Measurements from ENCODE around the gene LRRIQ4.

The LRRIQ4 gene

GRCh38 chr3:169809230-169809795 lies 3.4 kb upstream of the LRRIQ4 start:
- no peaks in the 10 kb centered on the region for H3K27me3 ChIP-seq (ENCODE audit: control insufficient read depth in 1 of 2, insufficient read depth in 2 of 2, low read length in 2 of 2)
- no peak overlapping the region for H3K27ac ChIP-seq (ENCODE audit: low read depth, low read length)
- no peaks in the 10 kb centered on the region for H3K36me3 ChIP-seq (ENCODE audit: control insufficient read depth in 1 of 2, insufficient read depth in 2 of 2, low read length in 2 of 2)
- H3K4me1 ChIP-seq (ENCODE audit: control insufficient read depth in 1 of 2, insufficient read depth in 2 of 2, low read length in 2 of 2): peaks cover 0 to 22% of the 10 kb centered on the region in 2 donors
- no peaks in the 10 kb centered on the region for H3K9me3 ChIP-seq (ENCODE audit: control insufficient read depth in 1 of 2, low read length in 2 of 2)
- no peak overlapping the region for H3K9ac ChIP-seq (ENCODE audit: low read depth in 1 of 2, low read length in 2 of 2)
- H3K4me3 ChIP-seq (ENCODE audit: low read depth in 1 of 2, low read length in 2 of 2): no peak overlapping the region

- Histone ChIP-seq H3K4me3 (ENCODE audit: low read depth in 1 of 2, low read length in 2 of 2) (peak overlapping the region; percentile 71 to 82), H3K9me3 (ENCODE audit: control insufficient read depth in 1 of 2, low read length in 2 of 2) (peaks cover 7 to 8% of the 10 kb centered on the region in 2 donors), H3K9ac (ENCODE audit: low read depth in 1 of 2, low read length in 2 of 2) (peak overlapping the region in 1 of 2 donors; percentile 79), H3K36me3 (ENCODE audit: control insufficient read depth in 1 of 2, insufficient read depth in 2 of 2, low read length in 2 of 2) (no peaks in the 10 kb centered on the region), H3K27ac (ENCODE audit: low read depth, low read length) (no peak overlapping the region), H3K4me1 (ENCODE audit: control insufficient read depth in 1 of 2, insufficient read depth in 2 of 2, low read length in 2 of 2) (peaks cover 0 to 22% of the 10 kb centered on the region in 2 donors), H3K27me3 (ENCODE audit: control insufficient read depth in 1 of 2, insufficient read depth in 2 of 2, low read length in 2 of 2) (no peaks in the 10 kb centered on the region)
These were observed 889 bp upstream of the LRRIQ4 start for GRCh38 chr3:169811631-169812331.

- peak overlapping the region in 1 of 2 donors; percentile 79 for H3K9ac ChIP-seq (ENCODE audit: low read depth in 1 of 2, low read length in 2 of 2)
These were observed 608 bp downstream of the LRRIQ4 start for GRCh38 chr3:169813278-169813677.

GRCh38 chr3:169813757-169814517 lies 1.3 kb downstream of the LRRIQ4 start:
- H3K27ac ChIP-seq (ENCODE audit: low read depth, low read length): no peak overlapping the region
- H3K36me3 ChIP-seq (ENCODE audit: control insufficient read depth in 1 of 2, insufficient read depth in 2 of 2, low read length in 2 of 2): no peaks in the 10 kb centered on the region
- peaks cover 7 to 8% of the 10 kb centered on the region in 2 donors for H3K9me3 ChIP-seq (ENCODE audit: control insufficient read depth in 1 of 2, low read length in 2 of 2)
- no peaks in the 10 kb centered on the region for H3K27me3 ChIP-seq (ENCODE audit: control insufficient read depth in 1 of 2, insufficient read depth in 2 of 2, low read length in 2 of 2)
- peaks cover 0 to 22% of the 10 kb centered on the region in 2 donors for H3K4me1 ChIP-seq (ENCODE audit: control insufficient read depth in 1 of 2, insufficient read depth in 2 of 2, low read length in 2 of 2)
- H3K4me3 ChIP-seq (ENCODE audit: low read depth in 1 of 2, low read length in 2 of 2): peak overlapping the region; percentile 71 to 82
- H3K9ac ChIP-seq (ENCODE audit: low read depth in 1 of 2, low read length in 2 of 2): peak overlapping the region in 1 of 2 donors; percentile 79

More at GRCh38 chr3:169813278-169813677, 608 bp downstream of the LRRIQ4 start:
- Histone ChIP-seq H3K9me3 (ENCODE audit: control insufficient read depth in 1 of 2, low read length in 2 of 2) (peaks cover 7 to 8% of the 10 kb centered on the region in 2 donors), H3K27ac (ENCODE audit: low read depth, low read length) (no peak overlapping the region), H3K4me1 (ENCODE audit: control insufficient read depth in 1 of 2, insufficient read depth in 2 of 2, low read length in 2 of 2) (peaks cover 0 to 22% of the 10 kb centered on the region in 2 donors), H3K36me3 (ENCODE audit: control insufficient read depth in 1 of 2, insufficient read depth in 2 of 2, low read length in 2 of 2) (no peaks in the 10 kb centered on the region), H3K27me3 (ENCODE audit: control insufficient read depth in 1 of 2, insufficient read depth in 2 of 2, low read length in 2 of 2) (no peaks in the 10 kb centered on the region), H3K4me3 (ENCODE audit: low read depth in 1 of 2, low read length in 2 of 2) (peak overlapping the region; percentile 71 to 82)

GRCh38 chr3:169815590-169816150 lies 3.0 kb downstream of the LRRIQ4 start:
- no peak overlapping the region for H3K4me3 ChIP-seq (ENCODE audit: low read depth in 1 of 2, low read length in 2 of 2)
- H3K4me1 ChIP-seq (ENCODE audit: control insufficient read depth in 1 of 2, insufficient read depth in 2 of 2, low read length in 2 of 2): peaks cover 0 to 22% of the 10 kb centered on the region in 2 donors
- H3K36me3 ChIP-seq (ENCODE audit: control insufficient read depth in 1 of 2, insufficient read depth in 2 of 2, low read length in 2 of 2): no peaks in the 10 kb centered on the region
- H3K27ac ChIP-seq (ENCODE audit: low read depth, low read length): no peak overlapping the region
- H3K27me3 ChIP-seq (ENCODE audit: control insufficient read depth in 1 of 2, insufficient read depth in 2 of 2, low read length in 2 of 2): no peaks in the 10 kb centered on the region
- no peak overlapping the region for H3K9ac ChIP-seq (ENCODE audit: low read depth in 1 of 2, low read length in 2 of 2)
- peaks cover 7 to 8% of the 10 kb centered on the region in 2 donors for H3K9me3 ChIP-seq (ENCODE audit: control insufficient read depth in 1 of 2, low read length in 2 of 2)

GRCh38 chr3:169818316-169818715 lies 5.6 kb downstream of the LRRIQ4 start:
- peaks cover 0 to 4% of the 10 kb centered on the region in 2 donors for H3K4me1 ChIP-seq (ENCODE audit: control insufficient read depth in 1 of 2, insufficient read depth in 2 of 2, low read length in 2 of 2)
- H3K27me3 ChIP-seq (ENCODE audit: control insufficient read depth in 1 of 2, insufficient read depth in 2 of 2, low read length in 2 of 2): no peaks in the 10 kb centered on the region
- H3K27ac ChIP-seq (ENCODE audit: low read depth, low read length): no peak overlapping the region
- no peaks in the 10 kb centered on the region for H3K36me3 ChIP-seq (ENCODE audit: control insufficient read depth in 1 of 2, insufficient read depth in 2 of 2, low read length in 2 of 2)
- H3K9me3 ChIP-seq (ENCODE audit: control insufficient read depth in 1 of 2, low read length in 2 of 2): peaks cover 7 to 8% of the 10 kb centered on the region in 2 donors
- no peak overlapping the region for H3K9ac ChIP-seq (ENCODE audit: low read depth in 1 of 2, low read length in 2 of 2)
- no peak overlapping the region for H3K4me3 ChIP-seq (ENCODE audit: low read depth in 1 of 2, low read length in 2 of 2)

- Histone ChIP-seq H3K27ac (ENCODE audit: low read depth, low read length) (no peak overlapping the region), H3K4me3 (ENCODE audit: low read depth in 1 of 2, low read length in 2 of 2) (no peak overlapping the region), H3K27me3 (ENCODE audit: control insufficient read depth in 1 of 2, insufficient read depth in 2 of 2, low read length in 2 of 2) (no peaks in the 10 kb centered on the region), H3K9me3 (ENCODE audit: control insufficient read depth in 1 of 2, low read length in 2 of 2) (no peaks in the 10 kb centered on the region), H3K9ac (ENCODE audit: low read depth in 1 of 2, low read length in 2 of 2) (no peak overlapping the region), H3K36me3 (ENCODE audit: control insufficient read depth in 1 of 2, insufficient read depth in 2 of 2, low read length in 2 of 2) (no peaks in the 10 kb centered on the region), H3K4me1 (ENCODE audit: control insufficient read depth in 1 of 2, insufficient read depth in 2 of 2, low read length in 2 of 2) (no peaks in the 10 kb centered on the region)
These were observed 9.4 kb downstream of the LRRIQ4 start for GRCh38 chr3:169822091-169822490.

- Histone ChIP-seq H3K9ac (ENCODE audit: low read depth in 1 of 2, low read length in 2 of 2) (no peak overlapping the region), H3K4me1 (ENCODE audit: control insufficient read depth in 1 of 2, insufficient read depth in 2 of 2, low read length in 2 of 2) (no peaks in the 10 kb centered on the region), H3K27me3 (ENCODE audit: control insufficient read depth in 1 of 2, insufficient read depth in 2 of 2, low read length in 2 of 2) (no peaks in the 10 kb centered on the region), H3K9me3 (ENCODE audit: control insufficient read depth in 1 of 2, low read length in 2 of 2) (no peaks in the 10 kb centered on the region), H3K36me3 (ENCODE audit: control insufficient read depth in 1 of 2, insufficient read depth in 2 of 2, low read length in 2 of 2) (no peaks in the 10 kb centered on the region), H3K27ac (ENCODE audit: low read depth, low read length) (no peak overlapping the region), H3K4me3 (ENCODE audit: low read depth in 1 of 2, low read length in 2 of 2) (no peak overlapping the region)
These were observed 9.9 kb downstream of the LRRIQ4 start for GRCh38 chr3:169822540-169822939.

GRCh38 chr3:169822983-169823382 lies 10.3 kb downstream of the LRRIQ4 start:
- Histone ChIP-seq H3K36me3 (ENCODE audit: control insufficient read depth in 1 of 2, insufficient read depth in 2 of 2, low read length in 2 of 2) (no peaks in the 10 kb centered on the region), H3K9ac (ENCODE audit: low read depth in 1 of 2, low read length in 2 of 2) (no peak overlapping the region), H3K4me3 (ENCODE audit: low read depth in 1 of 2, low read length in 2 of 2) (no peak overlapping the region), H3K4me1 (ENCODE audit: control insufficient read depth in 1 of 2, insufficient read depth in 2 of 2, low read length in 2 of 2) (no peaks in the 10 kb centered on the region), H3K27ac (ENCODE audit: low read depth, low read length) (no peak overlapping the region), H3K27me3 (ENCODE audit: control insufficient read depth in 1 of 2, insufficient read depth in 2 of 2, low read length in 2 of 2) (no peaks in the 10 kb centered on the region), H3K9me3 (ENCODE audit: control insufficient read depth in 1 of 2, low read length in 2 of 2) (no peaks in the 10 kb centered on the region)

GRCh38 chr3:169825316-169825715 lies 12.6 kb downstream of the LRRIQ4 start:
- Histone ChIP-seq H3K9me3 (ENCODE audit: control insufficient read depth in 1 of 2, low read length in 2 of 2) (no peaks in the 10 kb centered on the region), H3K27me3 (ENCODE audit: control insufficient read depth in 1 of 2, insufficient read depth in 2 of 2, low read length in 2 of 2) (no peaks in the 10 kb centered on the region), H3K9ac (ENCODE audit: low read depth in 1 of 2, low read length in 2 of 2) (no peak overlapping the region), H3K27ac (ENCODE audit: low read depth, low read length) (no peak overlapping the region), H3K36me3 (ENCODE audit: control insufficient read depth in 1 of 2, insufficient read depth in 2 of 2, low read length in 2 of 2) (no peaks in the 10 kb centered on the region), H3K4me3 (ENCODE audit: low read depth in 1 of 2, low read length in 2 of 2) (no peak overlapping the region), H3K4me1 (ENCODE audit: control insufficient read depth in 1 of 2, insufficient read depth in 2 of 2, low read length in 2 of 2) (no peaks in the 10 kb centered on the region)

Measured in duodenal mucosa (tissue), 2 donors.